ENCODE measurements around the gene RFPL4A.

- TF ChIP-seq CTCF (IDR thresholded peaks at IDR 0.05), result no peak
- no peak for TF ChIP-seq EZH2 (IDR thresholded peaks at IDR 0.05)
Observed at GRCh38 chr19:55811340-55811739, 52.4 kb downstream of the RFPL4A start.

Data from neural progenitor cell (in vitro differentiated cells).